Measurements from ENCODE around the gene ERVW-1. TPM values are rescaled to one million over a fixed set of nuclear protein-coding genes. Genes with fewer than 3 reads are reported as not detected.
"Not testable (repeated sequence)": the region's sequence is repeated elsewhere in the genome, so short reads cannot be mapped to it uniquely, and the experiment has no call there.

Gene ERVW-1
- total and polyA plus RNA-seq, 5 donors from 2014 or later: not detected

GRCh38 chr7:92484226-92484625 lies 6.5 kb upstream of the ERVW-1 start:
- H3K27ac ChIP-seq (ENCODE audit: insufficient read depth, low read length, poor library complexity, severe bottlenecking); ATAC-seq (ENCODE audit: low read depth in 2 of 2); H3K27me3 ChIP-seq (ENCODE audit: control insufficient read depth, insufficient read depth, low read length); H3K9me3 Mint-ChIP-seq; H3K9me3 ChIP-seq (ENCODE audit: control insufficient read depth in 2 of 2, low read length in 2 of 2); H3K27ac Mint-ChIP-seq; DNase-seq; H3K4me1 Mint-ChIP-seq; H3K4me3 ChIP-seq (ENCODE audit: low read depth, low read length); H3K27me3 Mint-ChIP-seq; H3K4me1 ChIP-seq (ENCODE audit: control insufficient read depth, insufficient read depth, low read length, poor library complexity, severe bottlenecking); H3K4me3 Mint-ChIP-seq: not testable (repeated sequence)
- H3K36me3 Mint-ChIP-seq: peaks cover 14% of the 10 kb centered on the region
- peaks cover 33% of the 10 kb centered on the region for H3K36me3 ChIP-seq (ENCODE audit: control insufficient read depth, insufficient read depth, low read length)

GRCh38 chr7:92483624-92484023 lies 5.9 kb upstream of the ERVW-1 start:
- H3K4me1 ChIP-seq (ENCODE audit: control insufficient read depth, insufficient read depth, low read length, poor library complexity, severe bottlenecking); H3K27ac Mint-ChIP-seq; H3K4me3 ChIP-seq (ENCODE audit: low read depth, low read length); H3K4me1 Mint-ChIP-seq; DNase-seq; H3K9me3 Mint-ChIP-seq; H3K27me3 ChIP-seq (ENCODE audit: control insufficient read depth, insufficient read depth, low read length); H3K27ac ChIP-seq (ENCODE audit: insufficient read depth, low read length, poor library complexity, severe bottlenecking); H3K4me3 Mint-ChIP-seq; ATAC-seq (ENCODE audit: low read depth in 2 of 2); H3K9me3 ChIP-seq (ENCODE audit: control insufficient read depth in 2 of 2, low read length in 2 of 2); H3K27me3 Mint-ChIP-seq: not testable (repeated sequence)
- peaks cover 14% of the 10 kb centered on the region for H3K36me3 Mint-ChIP-seq
- H3K36me3 ChIP-seq (ENCODE audit: control insufficient read depth, insufficient read depth, low read length): peaks cover 29% of the 10 kb centered on the region

GRCh38 chr7:92479146-92479545 lies 1.4 kb upstream of the ERVW-1 start:
- not testable (repeated sequence) for H3K4me1 Mint-ChIP-seq; H3K9me3 Mint-ChIP-seq; H3K4me3 Mint-ChIP-seq; ATAC-seq (ENCODE audit: low read depth in 2 of 2); H3K9me3 ChIP-seq (ENCODE audit: control insufficient read depth in 2 of 2, low read length in 2 of 2); DNase-seq; H3K27ac Mint-ChIP-seq; H3K36me3 ChIP-seq (ENCODE audit: control insufficient read depth, insufficient read depth, low read length); H3K27ac ChIP-seq (ENCODE audit: insufficient read depth, low read length, poor library complexity, severe bottlenecking); H3K36me3 Mint-ChIP-seq; H3K4me3 ChIP-seq (ENCODE audit: low read depth, low read length); H3K4me1 ChIP-seq (ENCODE audit: control insufficient read depth, insufficient read depth, low read length, poor library complexity, severe bottlenecking); H3K27me3 ChIP-seq (ENCODE audit: control insufficient read depth, insufficient read depth, low read length); H3K27me3 Mint-ChIP-seq

GRCh38 chr7:92478711-92479110 lies 965 bp upstream of the ERVW-1 start:
- Mint-ChIP-seq H3K27me3 (no peaks in the 10 kb centered on the region), H3K9me3 (no peaks in the 10 kb centered on the region), H3K4me1 (no peaks in the 10 kb centered on the region), H3K36me3 (peaks cover 4% of the 10 kb centered on the region), H3K4me3 (no peak overlapping the region), H3K27ac (no peak overlapping the region)
- H3K27me3 ChIP-seq (ENCODE audit: control insufficient read depth, insufficient read depth, low read length): no peaks in the 10 kb centered on the region
- H3K9me3 ChIP-seq (ENCODE audit: control insufficient read depth in 2 of 2, low read length in 2 of 2): no peaks in the 10 kb centered on the region
- H3K4me3 ChIP-seq (ENCODE audit: low read depth, low read length): no peak overlapping the region
- ATAC-seq (ENCODE audit: low read depth in 2 of 2) (no peak), DNase-seq (no peak)
- H3K27ac ChIP-seq (ENCODE audit: insufficient read depth, low read length, poor library complexity, severe bottlenecking): no peak overlapping the region
- H3K4me1 ChIP-seq (ENCODE audit: control insufficient read depth, insufficient read depth, low read length, poor library complexity, severe bottlenecking): no peaks in the 10 kb centered on the region
- H3K36me3 ChIP-seq (ENCODE audit: control insufficient read depth, insufficient read depth, low read length): no peaks in the 10 kb centered on the region

GRCh38 chr7:92478095-92478494 lies 349 bp upstream of the ERVW-1 start:
- Mint-ChIP-seq H3K27me3 (no peaks in the 10 kb centered on the region), H3K4me1 (no peaks in the 10 kb centered on the region), H3K4me3 (no peak overlapping the region), H3K9me3 (no peaks in the 10 kb centered on the region), H3K36me3 (peaks cover 4% of the 10 kb centered on the region), H3K27ac (no peak overlapping the region)
- no peaks in the 10 kb centered on the region for H3K36me3 ChIP-seq (ENCODE audit: control insufficient read depth, insufficient read depth, low read length)
- no peaks in the 10 kb centered on the region for H3K27me3 ChIP-seq (ENCODE audit: control insufficient read depth, insufficient read depth, low read length)
- H3K4me1 ChIP-seq (ENCODE audit: control insufficient read depth, insufficient read depth, low read length, poor library complexity, severe bottlenecking): no peaks in the 10 kb centered on the region
- H3K27ac ChIP-seq (ENCODE audit: insufficient read depth, low read length, poor library complexity, severe bottlenecking): no peak overlapping the region
- DNase-seq (no peak), ATAC-seq (ENCODE audit: low read depth in 2 of 2) (no peak)
- H3K9me3 ChIP-seq (ENCODE audit: control insufficient read depth in 2 of 2, low read length in 2 of 2): no peaks in the 10 kb centered on the region
- no peak overlapping the region for H3K4me3 ChIP-seq (ENCODE audit: low read depth, low read length)

- H3K9me3 Mint-ChIP-seq, DNase-seq: not testable (repeated sequence)
Measured at GRCh38 chr7:92475851-92476590, 1.7 kb downstream of the ERVW-1 start.

GRCh38 chr7:92475261-92475770 lies 2.4 kb downstream of the ERVW-1 start:
- not testable (repeated sequence) for H3K36me3 Mint-ChIP-seq; H3K9me3 ChIP-seq (ENCODE audit: control insufficient read depth in 2 of 2, low read length in 2 of 2); DNase-seq; H3K27me3 Mint-ChIP-seq; H3K27me3 ChIP-seq (ENCODE audit: control insufficient read depth, insufficient read depth, low read length); H3K4me1 ChIP-seq (ENCODE audit: control insufficient read depth, insufficient read depth, low read length, poor library complexity, severe bottlenecking); H3K36me3 ChIP-seq (ENCODE audit: control insufficient read depth, insufficient read depth, low read length); H3K4me3 ChIP-seq (ENCODE audit: low read depth, low read length); H3K4me1 Mint-ChIP-seq; H3K27ac ChIP-seq (ENCODE audit: insufficient read depth, low read length, poor library complexity, severe bottlenecking); H3K4me3 Mint-ChIP-seq; H3K9me3 Mint-ChIP-seq; H3K27ac Mint-ChIP-seq; ATAC-seq (ENCODE audit: low read depth in 2 of 2)

More at GRCh38 chr7:92475851-92476590, 1.7 kb downstream of the ERVW-1 start:
- not testable (repeated sequence) for H3K27ac ChIP-seq (ENCODE audit: insufficient read depth, low read length, poor library complexity, severe bottlenecking); H3K4me1 Mint-ChIP-seq; H3K27ac Mint-ChIP-seq; H3K27me3 Mint-ChIP-seq; H3K36me3 Mint-ChIP-seq; H3K4me3 ChIP-seq (ENCODE audit: low read depth, low read length); H3K4me3 Mint-ChIP-seq; ATAC-seq (ENCODE audit: low read depth in 2 of 2); H3K36me3 ChIP-seq (ENCODE audit: control insufficient read depth, insufficient read depth, low read length); H3K4me1 ChIP-seq (ENCODE audit: control insufficient read depth, insufficient read depth, low read length, poor library complexity, severe bottlenecking); H3K9me3 ChIP-seq (ENCODE audit: control insufficient read depth in 2 of 2, low read length in 2 of 2); H3K27me3 ChIP-seq (ENCODE audit: control insufficient read depth, insufficient read depth, low read length)

GRCh38 chr7:92473989-92474388 lies 3.8 kb downstream of the ERVW-1 start:
- H3K36me3 ChIP-seq (ENCODE audit: control insufficient read depth, insufficient read depth, low read length); H3K9me3 ChIP-seq (ENCODE audit: control insufficient read depth in 2 of 2, low read length in 2 of 2); H3K27ac ChIP-seq (ENCODE audit: insufficient read depth, low read length, poor library complexity, severe bottlenecking); ATAC-seq (ENCODE audit: low read depth in 2 of 2); H3K27me3 Mint-ChIP-seq; H3K27ac Mint-ChIP-seq; DNase-seq; H3K4me1 ChIP-seq (ENCODE audit: control insufficient read depth, insufficient read depth, low read length, poor library complexity, severe bottlenecking); H3K4me1 Mint-ChIP-seq; H3K9me3 Mint-ChIP-seq; H3K4me3 Mint-ChIP-seq; H3K4me3 ChIP-seq (ENCODE audit: low read depth, low read length); H3K27me3 ChIP-seq (ENCODE audit: control insufficient read depth, insufficient read depth, low read length): not testable (repeated sequence)
- peaks cover 18% of the 10 kb centered on the region for H3K36me3 Mint-ChIP-seq
